Endothelial cell of umbilical vein (primary cell): ENCODE results near the gene GRID1. TPM values are rescaled to one million over a fixed set of nuclear protein-coding genes. Genes with fewer than 3 reads are reported as not detected.

Experiments
- BruUV-seq: library from RNA; stranded (reverse); fragments of 400-500 nt; replicated peaks from 2 replicates; lab custom pipeline; 2021; lab: Mats Ljungman, UMichigan
- CTCF ChIA-PET: fragments of 300-600, 350-600 bp; sonication (Branson Sonifier 250); formaldehyde crosslinking; loops from one replicate; lab custom pipeline; 2021; ENCODE audit warnings: antibody characterized with exemption, inconsistent platforms; lab: Charles Lee
- POLR2A ChIA-PET: fragments of 300-600, 350-600 bp; sonication (Branson Sonifier 250); formaldehyde crosslinking; loops from one replicate; lab custom pipeline; 2021; ENCODE audit warnings: antibody characterized with exemption, inconsistent platforms; lab: Charles Lee
- DNase-seq: peaks from one replicate; pipeline ENCODE4 v3.0.0-alpha.2; 2011; ENCODE audit warnings: low read depth, low spot score
- FAIRE-seq: peaks from 2 replicates; lab custom pipeline; 2011; peaks lifted over from hg19 to GRCh38; lab: Jason Lieb, UNC
- H2AFZ ChIP-seq: 2 replicates; pipeline ENCODE4 v1.6.0; 2012; ENCODE audit warnings: low read depth, low read length, control low read depth, inconsistent platforms
- H3K27ac ChIP-seq: 2 replicates; pipeline ENCODE4 v1.5.1; 2011; ENCODE audit warnings: low read depth, mild to moderate bottlenecking, control low read depth, low read length, moderate library complexity; ENCODE audit not compliant: insufficient read depth
- H3K27me3 ChIP-seq, 2 experiments: 2 replicates each; pipeline versions ENCODE4 v1.6.0 to v1.6.1; 2011; ENCODE audit warnings: low read length in 2 of 2, mixed read lengths in 1 of 2; ENCODE audit not compliant: control insufficient read depth in 2 of 2, insufficient read depth in 2 of 2
- H3K36me3 ChIP-seq, 2 experiments: 2 replicates in 1 of 2; 3 replicates in 1 of 2; pipeline ENCODE4 v1.5.1; 2011; ENCODE audit warnings: low read length in 2 of 2, mild to moderate bottlenecking in 1 of 2, moderate library complexity in 1 of 2; ENCODE audit not compliant: control insufficient read depth in 2 of 2, insufficient read depth in 2 of 2; ENCODE audit errors: extremely low read depth in 1 of 2
- H3K4me1 ChIP-seq: 3 replicates; pipeline ENCODE4 v1.5.1; 2011; ENCODE audit warnings: mild to moderate bottlenecking, low read length; ENCODE audit not compliant: control insufficient read depth, insufficient read depth; ENCODE audit errors: extremely low read depth
- H3K4me2 ChIP-seq: 2 replicates; pipeline ENCODE4 v1.6.1; 2011; ENCODE audit warnings: low read length, control low read depth, mixed read lengths; ENCODE audit not compliant: insufficient read depth
- H3K4me3 ChIP-seq, 3 experiments: fragments of 200-600 bp in 1 of 3; sonication (generic), shearing (Covaris generic) in 1 of 3; replicated peaks in 1 of 3; 2 replicates each; pipeline ENCODE4 v1.5.1; 2011 to 2016; ENCODE audit warnings: control low read depth in 3 of 3, low read length in 3 of 3, mild to moderate bottlenecking in 2 of 3, inconsistent platforms in 1 of 3, low read depth in 1 of 3, moderate library complexity in 1 of 3; ENCODE audit not compliant: insufficient read depth in 1 of 3
- H3K79me2 ChIP-seq: 2 replicates; pipeline ENCODE4 v1.6.0; 2012; ENCODE audit warnings: low read length, inconsistent platforms; ENCODE audit not compliant: control insufficient read depth, insufficient read depth
- H3K9ac ChIP-seq: replicated peaks from 2 replicates; pipeline ENCODE3; 2011; ENCODE audit warnings: low read length, control low read depth; ENCODE audit not compliant: insufficient read depth; ENCODE audit errors: extremely low read depth
- H3K9me1 ChIP-seq: replicated peaks from 3 replicates; pipeline ENCODE4 v1.6.0; 2011; ENCODE audit warnings: mild to moderate bottlenecking, low read length; ENCODE audit not compliant: control insufficient read depth, insufficient read depth; ENCODE audit errors: extremely low read depth
- H3K9me3 ChIP-seq: replicated peaks from 2 replicates; pipeline ENCODE4 v1.5.1; 2012; ENCODE audit warnings: low read length, inconsistent platforms; ENCODE audit not compliant: control insufficient read depth, insufficient read depth
- H4K20me1 ChIP-seq: replicated peaks from 2 replicates; pipeline ENCODE3; 2011; ENCODE audit warnings: mild to moderate bottlenecking, low read length; ENCODE audit not compliant: control insufficient read depth, insufficient read depth; ENCODE audit errors: extremely low read depth
- CTCF ChIP-seq, 2 donors: IDR thresholded peaks; 1 replicate in 1 of 2; 2 replicates in 1 of 2; pipeline ENCODE4 v1.5.1; 2011; ENCODE audit warnings: low read length in 2 of 2, mild to moderate bottlenecking in 2 of 2, moderate library complexity in 2 of 2, control low read depth in 1 of 2, inconsistent platforms in 1 of 2, low read depth in 1 of 2; ENCODE audit not compliant: insufficient read depth in 1 of 2; ENCODE audit errors: extremely low read depth in 1 of 2
- EZH2 ChIP-seq: IDR thresholded peaks from 2 replicates; pipeline ENCODE4 v1.6.1; 2012; ENCODE audit warnings: borderline replicate concordance, low read depth, mild to moderate bottlenecking, moderate library complexity, low read length, inconsistent platforms; ENCODE audit not compliant: severe bottlenecking
- FOS ChIP-seq: IDR thresholded peaks from 2 replicates; pipeline ENCODE4 v1.6.1; 2011; ENCODE audit warnings: mild to moderate bottlenecking, low read length, moderate library complexity, borderline replicate concordance; ENCODE audit not compliant: insufficient read depth
- GATA2 ChIP-seq: IDR thresholded peaks from 2 replicates; pipeline ENCODE4 v1.7.0; 2011; ENCODE audit warnings: low read depth, mild to moderate bottlenecking, moderate library complexity, mixed read lengths, low read length; ENCODE audit not compliant: insufficient read length, insufficient read depth
- JUN ChIP-seq: IDR thresholded peaks from 2 replicates; pipeline ENCODE4 v1.6.1; 2011; ENCODE audit warnings: borderline replicate concordance, low read depth; ENCODE audit not compliant: insufficient read length, insufficient read depth
- MYC ChIP-seq: IDR thresholded peaks from one replicate; pipeline ENCODE4 v1.6.1; 2011; ENCODE audit warnings: mild to moderate bottlenecking, low read depth, low read length
- POLR2A ChIP-seq: IDR thresholded peaks from 2 replicates; pipeline ENCODE4 v1.6.1; 2012; ENCODE audit warnings: low read depth, mild to moderate bottlenecking, control low read depth, low read length
- POLR2AphosphoS5 ChIP-seq: IDR thresholded peaks from 2 replicates; pipeline ENCODE4 v1.6.1; 2012; ENCODE audit warnings: low read depth, mild to moderate bottlenecking, control low read depth, low read length, moderate library complexity; ENCODE audit not compliant: insufficient read depth
- dilution Hi-C: fragments of 300-500 bp; cut with MboI; formaldehyde crosslinking; loops from one replicate; pipeline ENCODE4 v1.15.0; 2019; ENCODE audit warnings: low sequenced_read_pairs; ENCODE audit not compliant: extremely low pct_ligation_motif_present
- intact Hi-C: fragments of 100-400 bp; cut with micrococcal nuclease; formaldehyde crosslinking; loops from one replicate; pipeline ENCODE4 v1.10.0; 2022
- polyA plus RNA-seq, 4 experiments: library from polyadenylated mRNA; depleted of rRNA in 3 of 4; stranded (reverse) in 3 of 4; unstranded in 1 of 4; fragments of >200 nt; gene quantifications; 2 replicates each; pipeline versions ENCODE4 v1.2.1 to v1.2.3, GENCODE V29; 2011 to 2012; ENCODE audit warnings: missing spikeins in 1 of 4
- total RNA-seq: library from RNA; stranded (reverse); gene quantifications from 2 replicates; pipeline ENCODE4 v1.2.3, GENCODE V29; 2021
- TF ChIP-seq, protein P1 (sequence below): IDR thresholded peaks from 2 replicates; pipeline ENCODE4 v1.6.1; 2011; ENCODE audit not compliant: insufficient read depth, insufficient read length

The GRID1 gene
- total and polyA plus RNA-seq, 2 donors (not counting 3 experiments of a cell fraction or from before 2014, with no cell fraction given), result not detected

DNA sequence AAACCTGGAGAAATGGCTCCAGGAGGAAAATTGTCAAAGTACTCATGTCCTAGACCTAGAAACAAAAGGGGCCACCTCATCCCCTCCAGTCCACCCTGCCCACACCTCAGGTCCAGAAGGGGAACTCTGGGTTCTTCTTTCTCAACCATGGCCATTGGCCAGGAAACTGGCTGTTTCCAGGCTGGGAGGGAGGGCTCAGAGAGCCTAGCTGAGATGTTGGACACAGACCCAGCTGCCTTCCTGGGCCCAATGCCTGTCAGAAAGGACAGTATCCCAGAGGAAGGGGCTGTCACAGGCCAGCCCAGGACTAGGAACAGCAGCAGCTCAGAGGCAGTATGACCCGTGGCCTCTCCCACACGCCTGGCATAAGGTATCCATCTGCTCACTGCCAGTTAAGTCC is 9.6 kb downstream of the GRID1 start:
- H2AFZ ChIP-seq, result no peak overlapping the region
- no peak overlapping the region for H3K27ac ChIP-seq
- H3K9me1 ChIP-seq, result no peaks in the 10 kb centered on the region
- no peaks in the 10 kb centered on the region for H3K9me3 ChIP-seq
- ChIA-PET CTCF (interaction anchor here (1.1 kb wide), 1 partner anchor 8 kb away, joined by 3 read pairs; no protein-coding TSS in a partner anchor), POLR2A (no interaction called here)
- H3K4me3 ChIP-seq, result no peak overlapping the region
- dilution Hi-C loops, result no loop called here
- peaks cover 2 to 4% of the 10 kb centered on the region in 2 experiments for H3K27me3 ChIP-seq
- H3K79me2 ChIP-seq, result no peaks in the 10 kb centered on the region
- no peaks in the 10 kb centered on the region for H3K4me1 ChIP-seq
- H3K4me2 ChIP-seq, result no peak overlapping the region
- no TSS peak for BruUV-seq
- TF ChIP-seq CTCF (IDR thresholded peaks at IDR 0.05; ENCODE audit: extremely low read depth in 1 of 2, insufficient read depth in 1 of 2, low read depth in 1 of 2, low read length in 2 of 2) (no peak), GATA2 (no peak), MYC (no peak), POLR2AphosphoS5 (no peak), FOS (no peak), EZH2 (no peak), JUN (no peak), POLR2A (no peak)
- TF ChIP-seq, protein P1, sequence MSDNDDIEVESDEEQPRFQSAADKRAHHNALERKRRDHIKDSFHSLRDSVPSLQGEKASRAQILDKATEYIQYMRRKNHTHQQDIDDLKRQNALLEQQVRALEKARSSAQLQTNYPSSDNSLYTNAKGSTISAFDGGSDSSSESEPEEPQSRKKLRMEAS, result no peak
- H3K36me3 ChIP-seq, result no peaks in the 10 kb centered on the region
- no peak overlapping the region for H3K9ac ChIP-seq
- intact Hi-C loops, result no loop called here
- DNase-seq, result no peak
- no peaks in the 10 kb centered on the region for H4K20me1 ChIP-seq
- no peak for FAIRE-seq
